Neural cell (in vitro differentiated cells): ENCODE measurements around the gene MBD3L4. TPM values are rescaled to one million over a fixed set of nuclear protein-coding genes. Genes with fewer than 3 reads are reported as not detected.
"Not testable (repeated sequence)": the region's sequence is repeated elsewhere in the genome, so short reads cannot be mapped to it uniquely, and the experiment has no call there.

Experiments
- H2AFZ ChIP-seq: fragments of 200-600, 300-800 bp; sonication (generic), shearing (Covaris generic); 2 replicates; pipeline ENCODE4 v1.6.0; 2014; ENCODE audit warnings: low read depth, mild to moderate bottlenecking, antibody characterized with exemption, low read length, moderate library complexity
- H3F3A ChIP-seq: fragments of 200-600 bp; shearing (Covaris generic); 2 replicates; pipeline ENCODE4 v1.6.1; 2016; ENCODE audit warnings: mild to moderate bottlenecking, moderate library complexity, mixed read lengths, antibody characterized with exemption, low read length; ENCODE audit not compliant: insufficient read depth, poor library complexity, severe bottlenecking
- H3K27ac ChIP-seq: fragments of 200-600, 300-800 bp; sonication (generic), shearing (Covaris generic); 2 replicates; pipeline ENCODE4 v1.5.1; 2014; ENCODE audit warnings: mild to moderate bottlenecking, low read length, moderate library complexity
- H3K27me3 ChIP-seq: fragments of 300-800, 200-600 bp; sonication (generic), shearing (Covaris generic); 2 replicates; pipeline ENCODE4 v1.6.0; 2014; ENCODE audit warnings: mild to moderate bottlenecking, low read depth, low read length, moderate library complexity; ENCODE audit not compliant: insufficient read depth
- H3K36me3 ChIP-seq: fragments of 300-800, 200-600 bp; sonication (generic), shearing (Covaris generic); 2 replicates; pipeline ENCODE4 v1.5.1; 2014; ENCODE audit warnings: mild to moderate bottlenecking, antibody characterized with exemption, low read length, moderate library complexity; ENCODE audit not compliant: insufficient read depth
- H3K4me2 ChIP-seq: fragments of 300-800, 200-600 bp; sonication (generic), shearing (Covaris generic); 2 replicates; pipeline ENCODE4 v1.6.0; 2014; ENCODE audit warnings: mild to moderate bottlenecking, low read length
- H3K4me3 ChIP-seq: fragments of 300-800, 200-600 bp; sonication (generic), shearing (Covaris generic); 2 replicates; pipeline ENCODE4 v1.5.1; 2014; ENCODE audit warnings: mild to moderate bottlenecking, low read length, moderate library complexity
- H3K79me2 ChIP-seq: fragments of 200-600 bp; shearing (Covaris generic); replicated peaks from 2 replicates; pipeline ENCODE4 v1.6.0; 2014; ENCODE audit warnings: mild to moderate bottlenecking, low read length, moderate library complexity; ENCODE audit not compliant: insufficient read depth
- H3K9ac ChIP-seq: fragments of 300-800, 200-600 bp; sonication (generic), shearing (Covaris generic); 2 replicates; pipeline ENCODE4 v1.6.1; 2016; ENCODE audit warnings: mild to moderate bottlenecking, low read length, mixed read lengths
- H3K9me2 ChIP-seq: fragments of 200-600 bp; shearing (Covaris generic); 2 replicates; pipeline ENCODE4 v1.6.1; 2016; ENCODE audit warnings: mild to moderate bottlenecking, low read length, mixed read lengths; ENCODE audit not compliant: insufficient read depth
- H3K9me3 ChIP-seq: fragments of 200-600, 300-800 bp; sonication (generic), shearing (Covaris generic); 2 replicates; pipeline ENCODE4 v1.6.1; 2016; ENCODE audit warnings: mild to moderate bottlenecking, mixed run types, low read length, moderate library complexity, mixed read lengths
- H4K20me1 ChIP-seq: fragments of 200-600 bp; shearing (Covaris generic); 2 replicates; pipeline ENCODE4 v1.6.1; 2016; ENCODE audit warnings: mild to moderate bottlenecking, mixed run types; ENCODE audit not compliant: insufficient read depth
- CTCF ChIP-seq: fragments of 450-650 bp; IDR thresholded peaks from 2 replicates; pipeline ENCODE4 v1.5.1; 2014; ENCODE audit warnings: antibody characterized with exemption, mild to moderate bottlenecking, moderate library complexity; ENCODE audit not compliant: poor library complexity, severe bottlenecking
- EP300 ChIP-seq: fragments of 450-650 bp; conservative IDR thresholded peaks from 2 replicates; pipeline ENCODE4 v1.6.1; 2014; ENCODE audit warnings: antibody characterized with exemption, mild to moderate bottlenecking, moderate library complexity; ENCODE audit not compliant: poor library complexity, severe bottlenecking
- EZH2 ChIP-seq: fragments of 200-600, 300-800 bp; shearing (Covaris generic), sonication (generic); IDR thresholded peaks from 2 replicates; pipeline ENCODE4 v1.6.1; 2014; ENCODE audit warnings: antibody characterized with exemption, low read length, borderline replicate concordance, mild to moderate bottlenecking; ENCODE audit not compliant: insufficient read depth, poor library complexity, severe bottlenecking
- MXI1 ChIP-seq: fragments of 450-650 bp; conservative IDR thresholded peaks from 2 replicates; pipeline ENCODE4 v1.6.1; 2014; ENCODE audit warnings: antibody characterized with exemption, mild to moderate bottlenecking; ENCODE audit not compliant: poor library complexity, severe bottlenecking
- POLR2AphosphoS5 ChIP-seq: IDR thresholded peaks from 2 replicates; pipeline ENCODE4 v1.6.1; 2012
- RAD21 ChIP-seq: fragments of 450-650 bp; conservative IDR thresholded peaks from 2 replicates; pipeline ENCODE4 v1.6.1; 2014; ENCODE audit warnings: antibody characterized with exemption, mild to moderate bottlenecking, moderate library complexity
- REST ChIP-seq: IDR thresholded peaks from 2 replicates; pipeline ENCODE4 v1.6.1; 2012; ENCODE audit warnings: borderline replicate concordance
- SMC3 ChIP-seq: fragments of 450-650 bp; conservative IDR thresholded peaks from 2 replicates; pipeline ENCODE4 v1.6.1; 2014; ENCODE audit warnings: antibody characterized with exemption, mild to moderate bottlenecking, moderate library complexity; ENCODE audit not compliant: poor library complexity
- TAF1 ChIP-seq: IDR thresholded peaks from 2 replicates; pipeline ENCODE4 v1.6.1; 2012; ENCODE audit warnings: low read depth
- polyA plus RNA-seq: library from polyadenylated mRNA; depleted of rRNA; stranded (reverse); fragments of >200 nt; gene quantifications from 2 replicates; pipeline ENCODE4 v1.2.3, GENCODE V29; 2014

MBD3L4 gene
- polyA plus RNA-seq, 1 donor from 2014 or later, result not detected

DNA sequence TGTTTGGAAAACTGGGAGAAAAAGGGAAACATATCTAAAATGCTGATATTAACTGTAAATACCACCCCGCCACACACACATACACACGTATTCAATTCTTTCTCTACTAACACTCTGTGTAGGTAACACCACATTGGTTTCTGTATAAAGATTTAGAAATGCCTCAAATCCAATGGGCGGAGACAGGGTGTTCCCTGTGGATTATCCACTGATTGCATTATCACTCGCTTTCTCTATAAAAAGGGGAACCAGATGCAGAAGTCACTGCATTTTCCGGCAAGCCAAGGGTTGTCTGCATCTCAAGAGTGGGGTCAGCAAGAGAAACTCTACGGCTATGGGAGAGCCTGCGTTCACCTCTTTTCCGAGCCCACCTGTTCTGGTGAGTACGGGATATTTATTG is 9.7 kb downstream of the MBD3L4 start, which contains the start of gene MBD3L5:
Gene MBD3L5, plus strand, starts transcription at position 301 of the 400 bp plus-strand sequence. Its CDS starts 34 bp downstream, at position 335.
- not testable (repeated sequence) for H3K27me3 ChIP-seq, H2AFZ ChIP-seq, H4K20me1 ChIP-seq, H3K27ac ChIP-seq, H3K4me2 ChIP-seq, H3K9me3 ChIP-seq, H3K9me2 ChIP-seq, H3K36me3 ChIP-seq, H3K9ac ChIP-seq, H3K79me2 ChIP-seq, H3K4me3 ChIP-seq, H3F3A ChIP-seq

DNA sequence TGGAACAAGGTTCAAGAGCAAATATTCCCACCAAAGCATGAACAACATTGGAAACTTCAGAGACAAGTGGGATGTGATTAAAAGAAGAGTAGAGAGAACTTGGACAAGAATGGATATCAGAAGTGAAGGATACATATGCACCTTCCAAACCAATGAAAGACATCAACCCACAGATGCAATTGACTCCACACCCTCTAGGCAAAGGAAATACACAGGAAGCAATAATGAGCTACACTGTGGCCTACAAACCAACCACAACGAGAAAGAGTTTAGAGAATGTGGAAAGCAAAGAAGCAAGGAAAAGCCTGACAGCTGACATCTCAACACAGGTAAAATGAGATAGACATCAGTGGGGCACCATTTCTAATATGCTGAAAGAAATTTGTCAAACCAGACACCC is 11.2 kb downstream of the MBD3L4 start:
- H3K27me3 ChIP-seq, H3K27ac ChIP-seq, H3K4me3 ChIP-seq, H3K9me3 ChIP-seq, H3K4me2 ChIP-seq, H3K79me2 ChIP-seq, H3K9me2 ChIP-seq, H3K36me3 ChIP-seq, H3K9ac ChIP-seq, H2AFZ ChIP-seq, H3F3A ChIP-seq, H4K20me1 ChIP-seq: not testable (repeated sequence)

DNA sequence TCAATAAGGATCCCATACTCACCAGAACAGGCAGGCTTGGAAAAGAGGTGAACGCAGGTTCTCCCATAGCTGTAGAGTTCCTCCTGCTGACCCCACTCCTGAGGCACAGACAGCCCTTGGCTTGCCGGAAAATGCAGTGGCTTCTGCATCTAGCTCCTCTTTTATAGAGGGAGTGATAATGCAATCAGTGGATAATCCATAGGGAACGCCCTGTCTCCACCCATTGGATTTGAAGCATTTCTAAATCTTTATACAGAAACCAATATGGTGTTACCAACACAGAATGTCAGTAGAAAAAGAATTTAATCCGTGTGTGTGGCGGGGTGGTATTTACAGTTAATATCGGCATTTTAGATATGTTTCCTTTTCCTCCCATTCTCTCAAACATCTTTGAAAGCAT is 18.6 kb downstream of the MBD3L4 start, which contains the start of gene MBD3L2B:
Gene MBD3L2B, minus strand, starts transcription at position 101 of the 400 bp plus-strand sequence. Its CDS starts 34 bp downstream, at position 67.
- not testable (repeated sequence) for H2AFZ ChIP-seq, H3K4me3 ChIP-seq, H4K20me1 ChIP-seq, H3K9me2 ChIP-seq, H3K9ac ChIP-seq, H3F3A ChIP-seq, H3K27me3 ChIP-seq, H3K36me3 ChIP-seq, H3K27ac ChIP-seq, H3K4me2 ChIP-seq, H3K79me2 ChIP-seq, H3K9me3 ChIP-seq

DNA sequence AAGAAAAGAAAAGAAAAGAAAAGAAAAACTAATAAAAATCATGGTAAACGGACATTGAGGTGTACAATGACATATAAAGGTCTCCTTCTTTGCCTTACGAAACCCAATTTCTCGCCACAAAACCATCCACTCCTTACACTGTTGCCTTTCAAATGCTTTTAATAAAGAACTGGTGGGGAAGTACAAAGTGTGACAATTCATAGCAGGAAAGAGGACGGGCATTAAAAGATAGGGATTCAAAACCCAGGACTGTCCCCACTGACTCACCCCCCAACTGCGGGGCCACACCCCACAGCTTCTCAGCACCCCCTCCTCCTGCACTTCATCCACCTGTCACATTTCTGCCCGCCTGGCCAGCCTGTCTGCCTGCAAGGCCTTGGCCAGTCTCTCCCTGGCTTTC is 21.2 kb downstream of the MBD3L4 start:
- Histone ChIP-seq H3K9me2 (no peaks in the 10 kb centered on the region), H3K79me2 (no peaks in the 10 kb centered on the region), H3K27ac (no peak overlapping the region), H2AFZ (no peak overlapping the region), H3K9ac (no peak overlapping the region), H3K36me3 (no peaks in the 10 kb centered on the region), H3F3A (no peaks in the 10 kb centered on the region), H3K27me3 (no peaks in the 10 kb centered on the region), H3K4me2 (no peak overlapping the region), H3K9me3 (no peaks in the 10 kb centered on the region), H4K20me1 (no peaks in the 10 kb centered on the region), H3K4me3 (no peak overlapping the region)
- TF ChIP-seq POLR2AphosphoS5 (no peak), TAF1 (no peak), EP300 (no peak), CTCF (no peak), SMC3 (no peak), RAD21 (no peak), REST (no peak), MXI1 (no peak), EZH2 (no peak)
